Stimulated activated CD4-positive, alpha-beta T cell treated with anti-CD3 and anti-CD28 coated beads, Interleukin-12 subunit alpha, Interleukin-12 subunit beta, amount 100 ng/mL, for 48 hours (primary cell): ENCODE results near the gene IGFBP4.

Experiments used
- DNase-seq, 3 donors: peaks; one replicate each; pipeline ENCODE4 v3.0.0-alpha.2; 2020; ENCODE audit warnings: low read depth in 2 of 3, low spot score in 1 of 3

Gene IGFBP4

GRCh38 chr17:40470932-40471828 is 27.9 kb downstream of the IGFBP4 start:
- DNase-seq, result no peak

DNA sequence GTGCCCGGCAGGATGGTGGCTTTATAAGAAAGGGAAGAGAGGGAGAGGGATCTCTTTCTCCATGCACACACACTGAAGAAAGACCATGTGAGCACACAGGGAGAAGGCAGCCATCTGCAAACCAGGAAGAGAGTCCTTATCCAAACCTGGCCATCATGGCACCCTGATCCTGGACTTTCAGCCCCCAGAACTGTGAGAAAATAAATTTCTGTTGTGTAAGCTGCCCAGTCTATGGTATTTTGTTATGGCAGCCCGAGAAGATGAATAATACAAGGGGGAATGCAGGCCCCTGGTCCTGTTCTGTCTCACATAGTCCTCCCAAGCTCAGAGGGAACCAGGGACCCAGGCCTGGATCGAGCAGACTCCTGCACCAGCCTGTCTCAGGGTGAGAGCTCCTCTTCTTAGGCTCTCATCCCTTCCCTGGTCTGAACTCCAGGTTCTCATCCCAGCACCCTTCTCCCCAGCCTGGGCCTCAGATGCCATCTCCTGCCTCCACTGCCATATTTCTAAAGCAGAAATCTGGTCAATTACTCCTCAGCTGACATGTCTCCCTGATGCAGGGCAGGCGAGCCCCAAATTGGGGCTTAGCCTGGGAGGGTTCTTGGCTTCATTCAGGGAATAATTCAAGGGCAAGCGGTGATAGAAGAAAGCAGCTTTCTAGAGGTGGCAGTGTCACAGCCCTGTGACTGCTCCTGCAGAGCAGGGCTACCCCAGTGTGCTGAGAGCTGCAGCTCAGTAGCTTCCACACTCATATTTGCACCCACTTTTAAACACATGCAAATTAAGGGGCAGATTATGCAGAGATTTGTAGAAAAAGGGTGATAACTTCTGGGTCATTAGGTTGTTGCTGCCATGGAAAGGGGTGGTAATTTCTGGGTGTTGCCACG is 28.8 kb downstream of the IGFBP4 start:
- DNase-seq, result no peak

- DNase-seq, result no peak
Measured at GRCh38 chr17:40472733-40473452, 29.6 kb downstream of the IGFBP4 start.

- DNase-seq, result no peak
Measured at GRCh38 chr17:40473573-40474365, 30.5 kb downstream of the IGFBP4 start.

GRCh38 chr17:40474419-40475002 is 31.3 kb downstream of the IGFBP4 start:
- DNase-seq, result no peak

DNA sequence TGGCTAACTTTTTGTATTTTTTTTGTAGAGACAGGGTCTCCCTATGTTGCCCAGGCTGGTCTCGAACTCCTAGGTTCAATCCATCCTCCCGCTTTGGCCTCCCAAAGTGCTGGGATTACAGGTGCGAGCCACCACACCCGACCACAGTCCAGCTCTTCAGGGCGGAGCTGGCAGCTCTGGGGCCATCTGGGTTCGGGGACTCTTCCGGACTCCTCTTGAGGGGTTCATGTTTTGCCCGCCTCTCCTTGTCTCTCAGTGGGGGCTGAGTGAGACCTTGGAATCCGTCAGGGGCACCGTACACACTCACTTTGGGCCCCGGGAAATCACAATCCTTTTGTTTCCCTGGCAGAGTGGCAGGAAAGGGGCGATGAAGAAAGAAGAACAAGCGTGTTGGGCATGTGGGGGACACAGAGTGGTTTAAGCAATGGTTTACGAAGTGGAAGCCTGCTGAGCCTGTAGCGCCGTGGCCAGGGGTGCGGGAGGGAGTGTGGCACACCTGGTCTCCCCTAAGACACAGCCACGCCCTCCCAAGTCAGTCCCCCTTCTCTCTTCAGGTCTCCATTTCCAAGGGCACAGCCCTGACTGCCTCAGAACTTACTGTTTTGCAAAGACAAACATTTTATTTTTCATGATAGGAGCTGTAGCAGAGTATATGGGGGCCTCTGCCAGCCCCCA is 32.1 kb downstream of the IGFBP4 start:
- DNase-seq, result no peak

DNA sequence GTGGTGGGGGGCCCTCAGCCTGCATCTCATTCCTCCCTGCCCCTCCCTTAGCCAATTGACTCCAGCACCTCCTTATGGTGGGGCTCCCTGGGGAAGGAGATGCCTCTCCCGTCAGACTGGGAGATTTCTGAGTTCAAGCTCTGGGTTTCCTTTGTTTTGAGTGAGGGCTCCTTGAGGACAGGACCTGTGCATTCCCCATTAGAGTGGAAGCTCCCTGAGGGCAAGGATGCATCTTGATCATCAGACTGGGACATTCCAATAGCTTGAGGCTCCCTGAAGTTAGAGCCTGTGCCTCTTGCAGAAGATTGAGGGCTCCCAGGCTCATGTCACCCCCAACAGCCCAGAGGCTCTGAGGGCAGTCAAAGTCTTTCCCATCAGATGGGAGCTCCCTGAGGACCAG is 34.5 kb downstream of the IGFBP4 start:
- DNase-seq, result no peak

GRCh38 chr17:40478486-40478885 is 35.2 kb downstream of the IGFBP4 start:
- no peak for DNase-seq

GRCh38 chr17:40479754-40480480 is 36.7 kb downstream of the IGFBP4 start:
- DNase-seq, result no peak

DNA sequence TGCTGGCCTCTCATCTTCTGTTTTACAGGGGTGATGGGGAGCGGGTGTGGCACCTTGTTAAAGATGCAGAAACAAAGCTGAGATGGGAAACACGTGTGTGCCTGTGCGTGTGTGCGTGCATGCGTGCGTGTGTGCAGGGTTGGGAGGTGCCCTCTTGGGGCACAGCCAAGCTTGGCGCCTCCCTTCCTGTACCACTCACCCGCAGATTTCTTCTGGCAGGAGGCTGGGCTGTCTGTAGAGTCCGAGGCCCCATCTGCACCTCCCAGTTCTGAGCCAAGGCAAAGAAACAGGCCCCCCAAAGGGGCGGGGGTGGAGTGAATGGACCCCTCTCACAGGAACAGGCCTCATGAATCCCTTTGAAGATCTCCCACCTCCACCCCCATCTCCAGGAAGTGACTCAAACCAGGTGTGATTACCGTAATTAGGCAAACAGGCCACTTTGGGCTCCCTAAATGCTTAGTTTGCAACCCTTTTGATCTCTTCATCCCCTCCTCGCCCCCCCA is 37.3 kb downstream of the IGFBP4 start:
- peak; percentile 69 to 87 (median 81) for DNase-seq

DNA sequence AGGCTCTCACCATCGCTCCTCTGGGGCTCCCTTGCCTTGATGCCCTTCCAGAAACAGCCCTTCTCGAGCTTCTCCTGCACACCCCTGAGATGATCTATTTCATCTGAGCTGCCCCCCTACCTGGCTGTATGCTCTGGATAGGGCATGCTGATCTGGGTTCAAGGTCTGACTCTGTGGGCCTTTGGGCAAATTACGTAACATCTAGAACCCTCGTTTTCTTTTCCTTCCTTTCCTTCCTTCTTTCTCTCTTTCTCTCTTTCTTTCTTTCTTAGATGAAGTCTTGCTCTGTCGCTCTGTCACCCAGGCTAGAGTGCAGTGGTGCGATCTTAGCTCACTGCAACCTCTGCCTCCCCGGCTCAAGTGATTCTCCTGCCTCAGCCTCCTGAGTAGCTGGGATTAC is 37.9 kb downstream of the IGFBP4 start:
- DNase-seq, result no peak

DNA sequence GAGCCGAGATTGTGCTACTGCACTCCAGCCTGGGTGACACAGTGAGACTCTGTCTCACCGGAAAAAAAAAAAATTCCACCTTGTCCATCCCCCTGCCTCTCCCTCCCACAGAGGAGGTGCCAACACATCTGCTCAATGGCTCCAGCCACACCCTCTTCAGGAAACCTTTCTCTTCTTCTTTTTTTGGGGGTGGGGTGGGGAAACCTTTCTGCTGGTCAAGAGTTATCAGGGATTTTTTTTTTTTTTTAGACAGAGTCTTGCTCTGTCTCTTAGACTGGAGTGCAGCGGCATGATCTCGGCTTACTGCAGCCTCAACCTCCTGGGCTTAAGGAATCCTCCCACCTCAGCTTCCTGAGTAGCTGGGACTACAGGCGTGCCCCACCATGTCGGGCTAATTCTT is 39.5 kb downstream of the IGFBP4 start:
- no peak for DNase-seq

DNA sequence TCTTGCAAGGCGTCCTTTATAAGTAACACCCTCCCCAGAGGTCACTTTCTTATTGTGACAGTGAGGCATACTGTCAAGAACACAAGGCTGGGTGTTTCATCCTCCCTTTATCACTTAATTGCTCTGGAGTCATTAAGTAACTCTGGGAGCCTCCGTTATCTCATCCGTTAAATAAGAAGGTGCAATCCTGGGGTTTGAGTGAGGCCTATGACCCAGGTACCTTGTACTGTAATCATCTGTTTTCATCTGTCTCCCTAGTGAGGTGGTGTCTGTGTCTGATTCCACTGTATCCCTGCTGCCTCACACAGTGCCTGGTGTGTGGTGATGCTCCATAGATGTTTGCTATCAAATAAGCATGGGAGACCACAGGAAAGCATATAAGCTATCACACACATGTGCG is 40.4 kb downstream of the IGFBP4 start:
- no peak for DNase-seq

DNA sequence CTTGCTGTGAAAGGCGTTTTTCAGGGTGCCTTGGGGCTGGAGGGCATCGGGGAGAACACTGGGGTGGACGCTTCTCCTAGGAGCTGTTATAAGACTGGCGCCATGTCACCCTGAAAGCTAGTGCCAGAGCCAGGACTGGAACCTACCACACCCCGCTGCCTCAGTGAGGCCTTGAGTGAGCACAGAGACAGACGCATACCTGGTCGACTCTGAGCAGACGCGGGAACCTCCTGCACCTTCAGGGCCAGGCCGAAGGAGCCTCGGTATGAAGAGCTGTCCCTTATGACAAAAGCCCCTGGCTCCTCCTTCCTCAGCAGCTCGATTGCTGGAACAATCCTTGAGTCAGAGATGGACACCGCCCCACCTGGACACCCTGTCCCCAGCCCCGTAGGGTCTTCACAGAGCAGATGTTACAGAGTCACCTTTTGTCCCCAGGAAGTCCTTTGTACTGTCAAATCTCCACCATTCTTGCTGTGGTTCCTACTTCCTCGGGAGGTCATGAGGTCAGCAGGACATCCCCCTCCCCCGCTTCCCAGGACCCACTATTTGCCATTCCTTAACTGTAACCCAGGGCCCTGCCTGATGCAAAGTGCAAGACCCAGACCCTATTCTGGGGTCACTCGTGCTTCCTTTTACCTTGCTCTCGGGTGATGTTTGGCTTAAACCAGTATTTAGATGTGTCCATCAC is 41.2 kb downstream of the IGFBP4 start:
- no peak for DNase-seq

- DNase-seq, result no peak
Measured at GRCh38 chr17:40484973-40485530, 41.8 kb downstream of the IGFBP4 start.

DNA sequence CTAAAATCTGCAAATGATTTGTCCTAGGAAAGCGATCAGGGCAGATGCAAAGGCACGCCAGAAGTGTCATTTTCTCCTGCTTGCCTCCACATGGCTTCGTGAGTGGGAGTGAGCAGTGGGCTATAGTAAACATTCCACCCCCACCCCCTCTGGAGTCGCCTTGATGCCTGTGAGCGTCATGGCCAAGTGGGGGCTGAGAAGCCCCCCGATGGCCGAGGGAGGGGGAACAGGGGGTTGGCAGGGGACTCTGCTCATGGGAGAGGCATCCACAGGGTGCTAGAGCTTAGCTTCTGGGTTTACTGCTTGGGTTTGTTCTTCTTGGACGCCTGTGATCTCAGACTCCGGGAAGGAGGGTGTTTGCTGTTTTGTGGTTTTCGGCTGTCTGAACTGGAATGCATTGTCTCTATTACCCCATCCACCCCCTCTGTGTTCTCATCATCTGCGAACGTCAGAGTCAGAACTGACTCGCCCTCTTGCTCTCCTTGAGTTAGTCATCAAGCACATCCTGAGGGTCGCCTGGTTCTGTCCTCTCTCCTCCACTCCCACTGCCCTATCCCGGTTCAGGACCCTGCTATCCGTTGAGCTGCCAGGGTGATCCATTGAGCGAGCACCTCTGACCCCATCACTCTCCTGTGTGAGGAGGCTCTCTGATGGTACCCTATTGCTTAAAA is 42.7 kb downstream of the IGFBP4 start:
- DNase-seq, result peak; percentile 13 to 34 (median 33)
